H9 (cell line): ENCODE results near the gene MTA3. TPM values are rescaled to one million over a fixed set of nuclear protein-coding genes. Genes with fewer than 3 reads are reported as not detected.
A peak's percentile ranks its signal among the peaks of the same experiment; 100 is the strongest.

Experiments
- DNase-seq: peaks from one replicate; pipeline ENCODE4 v3.0.0-alpha.2; 2017
- H2AFZ ChIP-seq: one replicate; pipeline ENCODE4 v1.6.1; 2013; ENCODE audit warnings: mild to moderate bottlenecking, low read length, control low read depth, moderate library complexity
- H2AK5ac ChIP-seq: 2 replicates; pipeline ENCODE4 v1.6.1; 2013; ENCODE audit warnings: low read length, control low read depth, mixed read lengths; ENCODE audit not compliant: insufficient read length
- H2BK120ac ChIP-seq: one replicate; pipeline ENCODE4 v1.6.1; 2013; ENCODE audit warnings: low read depth, mild to moderate bottlenecking, low read length, control low read depth, inconsistent platforms; ENCODE audit not compliant: poor library complexity, severe bottlenecking
- H2BK12ac ChIP-seq: 2 replicates; pipeline ENCODE4 v1.6.1; 2013; ENCODE audit warnings: low read length, control low read depth, mixed read lengths, low read depth; ENCODE audit not compliant: insufficient read length
- H2BK15ac ChIP-seq: 2 replicates; pipeline ENCODE4 v1.6.1; 2013; ENCODE audit warnings: low read depth, low read length, control low read depth
- H2BK20ac ChIP-seq: one replicate; pipeline ENCODE4 v1.6.1; 2013; ENCODE audit warnings: low read depth, mild to moderate bottlenecking, low read length, control low read depth, inconsistent platforms; ENCODE audit not compliant: poor library complexity, severe bottlenecking
- H2BK5ac ChIP-seq: 2 replicates; pipeline ENCODE4 v1.6.1; 2013; ENCODE audit warnings: low read length, control low read depth, mixed read lengths; ENCODE audit not compliant: insufficient read length
- H3K14ac ChIP-seq: 2 replicates; pipeline ENCODE4 v1.6.1; 2013; ENCODE audit warnings: low read length, control low read depth; ENCODE audit not compliant: insufficient read depth
- H3K18ac ChIP-seq: 2 replicates; pipeline ENCODE4 v1.6.1; 2013; ENCODE audit warnings: low read depth, mild to moderate bottlenecking, mixed read lengths, low read length, control low read depth; ENCODE audit not compliant: insufficient read length
- H3K23ac ChIP-seq: 2 replicates; pipeline ENCODE4 v1.6.1; 2013; ENCODE audit warnings: low read length, control low read depth, mixed read lengths, low read depth; ENCODE audit not compliant: insufficient read length
- H3K23me2 ChIP-seq: 2 replicates; pipeline ENCODE4 v1.6.1; 2013; ENCODE audit warnings: low read depth, mild to moderate bottlenecking, mixed read lengths, low read length, control low read depth; ENCODE audit not compliant: insufficient read length, poor library complexity, severe bottlenecking
- H3K27ac ChIP-seq: 2 replicates; pipeline ENCODE4 v1.5.1; 2013; ENCODE audit warnings: low read length, control low read depth, mixed read lengths, low read depth; ENCODE audit not compliant: insufficient read length
- H3K27me3 ChIP-seq: 2 replicates; pipeline ENCODE4 v1.6.1; 2013; ENCODE audit warnings: low read length, control low read depth, inconsistent platforms; ENCODE audit not compliant: insufficient read depth
- H3K4ac ChIP-seq: 2 replicates; pipeline ENCODE4 v1.6.1; 2013; ENCODE audit warnings: low read depth, mild to moderate bottlenecking, control low read depth, inconsistent platforms, low read length, moderate library complexity
- H3K4me1 ChIP-seq: 2 replicates; pipeline ENCODE4 v1.6.1; 2013; ENCODE audit warnings: low read length, control low read depth, inconsistent platforms; ENCODE audit not compliant: insufficient read depth
- H3K4me2 ChIP-seq: 2 replicates; pipeline ENCODE4 v1.6.1; 2013; ENCODE audit warnings: low read length, control low read depth, mixed read lengths; ENCODE audit not compliant: insufficient read length, insufficient read depth
- H3K56ac ChIP-seq: 2 replicates; pipeline ENCODE4 v1.6.1; 2013; ENCODE audit warnings: low read depth, mild to moderate bottlenecking, mixed read lengths, low read length, control low read depth; ENCODE audit not compliant: insufficient read length
- H3K79me1 ChIP-seq: 2 replicates; pipeline ENCODE4 v1.6.1; 2013; ENCODE audit warnings: low read depth, mild to moderate bottlenecking, moderate library complexity, low read length, control low read depth, inconsistent platforms; ENCODE audit not compliant: insufficient read depth, poor library complexity, severe bottlenecking
- H3K79me2 ChIP-seq: 2 replicates; pipeline ENCODE4 v1.6.1; 2013; ENCODE audit warnings: low read length, control low read depth, inconsistent platforms; ENCODE audit not compliant: insufficient read depth
- H3K9ac ChIP-seq: 2 replicates; pipeline ENCODE4 v1.6.1; 2013; ENCODE audit warnings: low read length, control low read depth, mixed read lengths; ENCODE audit not compliant: insufficient read length; ENCODE audit errors: extremely low read depth
- H3K9me3 ChIP-seq: one replicate; pipeline ENCODE4 v1.6.1; 2013; ENCODE audit warnings: low read depth, low read length, inconsistent platforms; ENCODE audit not compliant: control insufficient read depth
- H3T11ph ChIP-seq: one replicate; pipeline ENCODE4 v1.6.1; 2013; ENCODE audit warnings: mild to moderate bottlenecking, low read length, control low read depth, inconsistent platforms
- H4K20me1 ChIP-seq: one replicate; pipeline ENCODE4 v1.6.1; 2013; ENCODE audit not compliant: control insufficient read depth, insufficient read length, insufficient read depth
- H4K5ac ChIP-seq: 2 replicates; pipeline ENCODE4 v1.6.1; 2013; ENCODE audit warnings: low read depth, mild to moderate bottlenecking, mixed read lengths, low read length, control low read depth; ENCODE audit not compliant: insufficient read length
- H4K8ac ChIP-seq: replicated peaks from 2 replicates; pipeline ENCODE4 v1.6.1; 2013; ENCODE audit warnings: low read length, control low read depth, mixed read lengths, low read depth; ENCODE audit not compliant: insufficient read length
- H4K91ac ChIP-seq: 2 replicates; pipeline ENCODE4 v1.6.1; 2013; ENCODE audit warnings: low read depth, mild to moderate bottlenecking, moderate library complexity, mixed read lengths, low read length, control low read depth; ENCODE audit not compliant: insufficient read length
- H3K27ac Mint-ChIP-seq, 3 experiments: 2 replicates in 2 of 3; 3 replicates in 1 of 3; pipeline ENCODE4 v1.8.0; 2020 to 2021; ENCODE audit warnings: mixed read lengths in 3 of 3, mild to moderate bottlenecking in 1 of 3, moderate library complexity in 1 of 3
- H3K27me3 Mint-ChIP-seq: 2 replicates; pipeline ENCODE4 v1.8.0; 2021; ENCODE audit warnings: low read depth, mild to moderate bottlenecking, moderate library complexity, mixed read lengths
- H3K36me3 Mint-ChIP-seq, 3 experiments: 2 replicates in 2 of 3; 3 replicates in 1 of 3; pipeline ENCODE4 v1.8.0; 2020 to 2021; ENCODE audit warnings: low read depth in 3 of 3, mixed read lengths in 3 of 3; ENCODE audit not compliant: insufficient read depth in 1 of 3
- H3K4me1 Mint-ChIP-seq, 2 experiments: 2 replicates each; pipeline ENCODE4 v1.8.0; 2020; ENCODE audit warnings: mixed read lengths in 2 of 2
- H3K4me3 Mint-ChIP-seq, 2 experiments: 2 replicates in 1 of 2; 3 replicates in 1 of 2; pipeline ENCODE4 v1.8.0; 2020 to 2021; ENCODE audit warnings: mild to moderate bottlenecking in 2 of 2, mixed read lengths in 2 of 2, moderate library complexity in 1 of 2
- H3K9me3 Mint-ChIP-seq, 2 experiments: 2 replicates in 1 of 2; 3 replicates in 1 of 2; pipeline ENCODE4 v1.8.0; 2020; ENCODE audit warnings: mild to moderate bottlenecking in 2 of 2, mixed read lengths in 2 of 2, moderate library complexity in 1 of 2
- WGBS: extraction: QIAGEN DNeasy Blood & Tissue Kit; methylation state at CpG from one replicate; pipeline ENCODE4 v1.1.7; 2013; ENCODE audit warnings: missing lambda C conversion rate, low lambda C conversion rate, mixed read lengths; ENCODE audit not compliant: insufficient read length; ENCODE audit errors: extremely low coverage; 5-methylcytosine and 5-hydroxymethylcytosine counted together
- total RNA-seq: library from RNA; stranded (reverse); gene quantifications from 2 replicates; pipeline ENCODE4 v1.2.1, GENCODE V29; 2021
- TF ChIP-seq, protein P1 (sequence below): fragments of 200-600 bp; sonication (generic); conservative IDR thresholded peaks from 3 replicates; pipeline ENCODE4 v1.8.0; 2021; ENCODE audit warnings: antibody characterized with exemption, mild to moderate bottlenecking

The MTA3 gene
- total RNA-seq, 1 experiment from 2014 or later: 253 TPM

DNA sequence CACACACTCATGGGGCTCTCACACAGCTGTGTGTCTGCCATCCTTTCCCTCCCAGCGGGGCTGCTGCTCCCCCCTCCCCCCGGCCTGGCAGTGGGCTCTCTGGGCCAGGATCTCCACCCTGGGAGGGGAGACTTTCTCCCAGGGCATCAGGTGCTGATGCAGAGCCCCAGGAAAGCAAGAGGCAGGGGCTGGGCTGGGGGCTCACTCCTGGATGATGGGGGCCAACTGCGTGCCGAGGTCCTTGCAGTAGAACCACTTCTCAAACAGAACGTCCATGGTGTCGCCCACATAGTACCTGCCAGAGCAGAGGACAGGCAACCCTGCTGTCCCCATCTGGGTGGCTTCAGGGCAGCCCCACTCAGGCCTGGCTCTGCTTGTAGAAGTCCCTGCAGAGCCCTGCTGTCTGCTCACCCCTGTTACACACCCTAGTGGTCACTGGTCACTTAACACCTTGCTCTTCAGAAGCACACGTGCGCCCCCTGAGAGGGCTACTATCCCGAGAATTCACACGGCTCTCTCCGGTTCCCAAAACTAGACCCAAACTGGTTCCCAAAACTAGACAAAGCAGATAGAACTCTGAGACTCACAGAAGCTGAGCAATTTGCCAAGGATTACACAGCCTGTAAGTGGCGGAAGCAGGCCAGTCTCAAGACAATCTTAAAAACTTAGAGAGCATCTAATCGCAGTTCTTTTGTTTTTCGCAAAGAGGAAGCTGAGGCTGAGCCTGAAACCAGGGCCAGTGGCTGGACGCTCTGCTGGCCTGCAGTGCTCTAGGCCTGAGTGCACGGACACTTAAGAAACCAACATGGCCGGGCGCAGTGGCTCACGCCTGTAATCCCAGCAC, 202.1 kb downstream of the MTA3 start:
- no peak overlapping the region for H3K4me2 ChIP-seq
- H2AFZ ChIP-seq: no peak overlapping the region
- Mint-ChIP-seq H3K36me3 (peaks cover 0 to 3% (median under 1%) of the 10 kb centered on the region in 3 experiments; a peak in 2 of 7 replicates), H3K27me3 (no peaks in the 10 kb centered on the region), H3K9me3 (peaks cover 0 to 3% of the 10 kb centered on the region in 2 experiments; a peak in 2 of 5 replicates), H3K27ac (no peak overlapping the region), H3K4me1 (peaks cover 25 to 41% of the 10 kb centered on the region in 2 experiments), H3K4me3 (no peak overlapping the region)
- H3K9ac ChIP-seq: no peak overlapping the region
- peak; percentile 85 for DNase-seq
- H4K5ac ChIP-seq: no peak overlapping the region
- no peak overlapping the region for H3K56ac ChIP-seq
- no peak overlapping the region for H2BK120ac ChIP-seq
- H2BK12ac ChIP-seq: no peak overlapping the region
- no peak overlapping the region for H2AK5ac ChIP-seq
- no peaks in the 10 kb centered on the region for H3K23me2 ChIP-seq
- no peak overlapping the region for H3T11ph ChIP-seq
- peaks cover 7% of the 10 kb centered on the region; the same call in 1 of the 2 replicates for H3K4me1 ChIP-seq
- TF ChIP-seq, protein P1, sequence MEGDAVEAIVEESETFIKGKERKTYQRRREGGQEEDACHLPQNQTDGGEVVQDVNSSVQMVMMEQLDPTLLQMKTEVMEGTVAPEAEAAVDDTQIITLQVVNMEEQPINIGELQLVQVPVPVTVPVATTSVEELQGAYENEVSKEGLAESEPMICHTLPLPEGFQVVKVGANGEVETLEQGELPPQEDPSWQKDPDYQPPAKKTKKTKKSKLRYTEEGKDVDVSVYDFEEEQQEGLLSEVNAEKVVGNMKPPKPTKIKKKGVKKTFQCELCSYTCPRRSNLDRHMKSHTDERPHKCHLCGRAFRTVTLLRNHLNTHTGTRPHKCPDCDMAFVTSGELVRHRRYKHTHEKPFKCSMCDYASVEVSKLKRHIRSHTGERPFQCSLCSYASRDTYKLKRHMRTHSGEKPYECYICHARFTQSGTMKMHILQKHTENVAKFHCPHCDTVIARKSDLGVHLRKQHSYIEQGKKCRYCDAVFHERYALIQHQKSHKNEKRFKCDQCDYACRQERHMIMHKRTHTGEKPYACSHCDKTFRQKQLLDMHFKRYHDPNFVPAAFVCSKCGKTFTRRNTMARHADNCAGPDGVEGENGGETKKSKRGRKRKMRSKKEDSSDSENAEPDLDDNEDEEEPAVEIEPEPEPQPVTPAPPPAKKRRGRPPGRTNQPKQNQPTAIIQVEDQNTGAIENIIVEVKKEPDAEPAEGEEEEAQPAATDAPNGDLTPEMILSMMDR: peak; percentile 86
- WGBS: no CpG with 5 or more reads among the region's 19 CpGs
- no peak overlapping the region for H2BK20ac ChIP-seq
- H3K79me2 ChIP-seq: no peaks in the 10 kb centered on the region
- H4K20me1 ChIP-seq: no peaks in the 10 kb centered on the region
- no peak overlapping the region for H3K14ac ChIP-seq
- H2BK15ac ChIP-seq: no peak overlapping the region
- H3K27me3 ChIP-seq: no peaks in the 10 kb centered on the region
- H4K8ac ChIP-seq: no peak overlapping the region
- H3K4ac ChIP-seq: no peak overlapping the region
- H4K91ac ChIP-seq: no peak overlapping the region
- no peak overlapping the region for H2BK5ac ChIP-seq
- no peaks in the 10 kb centered on the region for H3K9me3 ChIP-seq
- no peaks in the 10 kb centered on the region for H3K79me1 ChIP-seq
- H3K23ac ChIP-seq: no peak overlapping the region
- no peak overlapping the region for H3K18ac ChIP-seq
- no peak overlapping the region for H3K27ac ChIP-seq
